ENCODE measurements around the gene SEPTIN3.
"Not testable (repeated sequence)": the region's sequence is repeated elsewhere in the genome, so short reads cannot be mapped to it uniquely, and the experiment has no call there.

Gene SEPTIN3

GRCh38 chr22:41943661-41944209 lies 25.5 kb upstream of the SEPTIN3 start:
- DNase-seq, result no peak

GRCh38 chr22:41946629-41947423 lies 22.4 kb upstream of the SEPTIN3 start, which contains the start of gene CENPM:
CENPM (minus strand) TSS chr22:41947152; CDS start chr22:41947076, 76 bp downstream.
- peak; percentile 93 for DNase-seq

- no peak for DNase-seq
Measured at GRCh38 chr22:41947424-41948080, 21.7 kb upstream of the SEPTIN3 start.

- no peak for DNase-seq
Measured at GRCh38 chr22:41948142-41948541, 21.1 kb upstream of the SEPTIN3 start.

- DNase-seq, result not testable (repeated sequence)
Measured at GRCh38 chr22:41948928-41949296, 20.3 kb upstream of the SEPTIN3 start.

GRCh38 chr22:41949297-41949965 lies 19.8 kb upstream of the SEPTIN3 start:
- DNase-seq, result no peak

GRCh38 chr22:41951898-41952474 lies 17.3 kb upstream of the SEPTIN3 start, which contains the start of gene SMIM45:
SMIM45 (plus strand) TSS chr22:41952150.
- no peak for DNase-seq

GRCh38 chr22:41952713-41953112 lies 16.5 kb upstream of the SEPTIN3 start:
- DNase-seq, result no peak

GRCh38 chr22:41957941-41958556 lies 11.2 kb upstream of the SEPTIN3 start:
- no peak for DNase-seq

- no peak for DNase-seq
Measured at GRCh38 chr22:41963453-41964111, 5.7 kb upstream of the SEPTIN3 start.

GRCh38 chr22:41964112-41964491 lies 5.1 kb upstream of the SEPTIN3 start:
- no peak for DNase-seq

GRCh38 chr22:41966225-41966606 lies 3.0 kb upstream of the SEPTIN3 start:
- no peak for DNase-seq

- DNase-seq, result peak; percentile 28
Measured at GRCh38 chr22:41966607-41967240, 2.5 kb upstream of the SEPTIN3 start.

GRCh38 chr22:41968601-41969000 lies 642 bp upstream of the SEPTIN3 start:
- no peak for DNase-seq

- DNase-seq, result no peak
Measured at GRCh38 chr22:41970601-41971000, 1.4 kb downstream of the SEPTIN3 start.

GRCh38 chr22:41971431-41971830 lies 2.2 kb downstream of the SEPTIN3 start:
- DNase-seq, result no peak

- DNase-seq, result no peak
Measured at GRCh38 chr22:41974691-41975290, 5.5 kb downstream of the SEPTIN3 start.

GRCh38 chr22:41975299-41976069 lies 6.2 kb downstream of the SEPTIN3 start:
- DNase-seq, result no peak

GRCh38 chr22:41976070-41976901 lies 7.0 kb downstream of the SEPTIN3 start:
- peak; percentile 56 for DNase-seq
